K562 (cell line): ENCODE results near the gene TMEM41A.

Source experiments
- BRCA1 ChIP-seq, 2 experiments: fragments of 450-650 bp in 1 of 2; sonication (generic) in 1 of 2; formaldehyde crosslinking in 1 of 2; IDR thresholded peaks; 2 replicates each; pipeline versions ENCODE4 v1.5.0 to v1.6.1; 2017 to 2020; ENCODE audit warnings: mild to moderate bottlenecking in 1 of 2, missing genetic modification reagents in 1 of 2
- CTCF ChIP-seq, 3 experiments: IDR thresholded peaks in 2 of 3; conservative IDR thresholded peaks in 1 of 3; 2 replicates each; pipeline ENCODE4 v1.5.1; 2011 to 2012; ENCODE audit warnings: low read length in 3 of 3, mild to moderate bottlenecking in 3 of 3, control low read depth in 2 of 3, improper control_type of control experiment in 1 of 3, inconsistent platforms in 1 of 3, low read depth in 1 of 3, mixed read lengths in 1 of 3, moderate library complexity in 1 of 3; ENCODE audit not compliant: insufficient read depth in 2 of 3
- ELK1 ChIP-seq: sonication (generic); formaldehyde crosslinking; IDR thresholded peaks from 2 replicates; pipeline ENCODE4 v1.8.1; 2022; ENCODE audit warnings: missing genetic modification reagents
- EZH2 ChIP-seq: IDR thresholded peaks from 2 replicates; pipeline ENCODE4 v1.6.1; 2012; ENCODE audit warnings: low read depth, mild to moderate bottlenecking, inconsistent platforms, low read length, borderline replicate concordance
- FOXJ3 ChIP-seq: sonication (generic); formaldehyde crosslinking; IDR thresholded peaks from 2 replicates; pipeline ENCODE4 v1.4.0; 2020; ENCODE audit warnings: mild to moderate bottlenecking, missing genetic modification reagents
- JUND ChIP-seq, 2 experiments: IDR thresholded peaks; 2 replicates in 1 of 2; 3 replicates in 1 of 2; pipeline ENCODE4 v1.6.1; 2011; ENCODE audit warnings: borderline replicate concordance in 2 of 2, low read depth in 2 of 2, low read length in 2 of 2, improper control_type of control experiment in 1 of 2, missing biosample characterization in 1 of 2, missing genetic modification characterization in 1 of 2, missing genetic modification reagents in 1 of 2
- NFYB ChIP-seq: IDR thresholded peaks from 2 replicates; pipeline ENCODE4 v1.6.1; 2011; ENCODE audit warnings: mild to moderate bottlenecking, moderate library complexity; ENCODE audit not compliant: insufficient read length; ENCODE audit errors: extremely low read depth
- PURB ChIP-seq: sonication (generic); formaldehyde crosslinking; IDR thresholded peaks from 2 replicates; pipeline ENCODE4 v1.9.0; 2021; ENCODE audit warnings: low read depth, mild to moderate bottlenecking, missing genetic modification reagents
- SMARCA4 ChIP-seq: fragments of 450-650 bp; IDR thresholded peaks from 2 replicates; pipeline ENCODE4 v1.6.1; 2016
- ZNF354B ChIP-seq: fragments of 250-450 bp; sonication (Bioruptor Pico); IDR thresholded peaks from 2 replicates; pipeline ENCODE4 v1.4.0; 2020
- ZZZ3 ChIP-seq: fragments of 450-650 bp; IDR thresholded peaks from 2 replicates; pipeline ENCODE4 v1.6.1; 2016; ENCODE audit warnings: antibody characterized with exemption, mild to moderate bottlenecking, moderate library complexity
- TF ChIP-seq, protein P1 (sequence below): sonication (generic); formaldehyde crosslinking; IDR thresholded peaks from 2 replicates; pipeline ENCODE4 v1.8.0; 2022; ENCODE audit warnings: mild to moderate bottlenecking, missing genetic modification reagents
- TF ChIP-seq, protein P2 (sequence below): fragments of 250-450 bp; sonication (Bioruptor Pico); IDR thresholded peaks from 2 replicates; pipeline ENCODE4 v1.5.0; 2021

- TF ChIP-seq, protein P1, sequence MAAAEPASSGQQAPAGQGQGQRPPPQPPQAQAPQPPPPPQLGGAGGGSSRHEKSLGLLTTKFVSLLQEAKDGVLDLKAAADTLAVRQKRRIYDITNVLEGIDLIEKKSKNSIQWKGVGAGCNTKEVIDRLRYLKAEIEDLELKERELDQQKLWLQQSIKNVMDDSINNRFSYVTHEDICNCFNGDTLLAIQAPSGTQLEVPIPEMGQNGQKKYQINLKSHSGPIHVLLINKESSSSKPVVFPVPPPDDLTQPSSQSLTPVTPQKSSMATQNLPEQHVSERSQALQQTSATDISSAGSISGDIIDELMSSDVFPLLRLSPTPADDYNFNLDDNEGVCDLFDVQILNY (CRISPR knock-in tag), result no peak
- no peak for TF ChIP-seq NFYB
- no peak for TF ChIP-seq CTCF (IDR thresholded peaks at IDR 0.05 in 2 of 3, conservative IDR thresholded peaks at IDR 0.05 in 1 of 3; ENCODE audit: insufficient read depth in 2 of 3, low read depth in 1 of 3, low read length in 3 of 3)
- no peak for TF ChIP-seq JUND (IDR thresholded peaks at IDR 0.05; ENCODE audit: borderline replicate concordance, low read depth, low read length)
- no peak for TF ChIP-seq JUND (tag; IDR thresholded peaks at IDR 0.05; ENCODE audit: borderline replicate concordance, low read depth, low read length)
- no peak for TF ChIP-seq BRCA1 (IDR thresholded peaks at IDR 0.05)
- TF ChIP-seq BRCA1 (CRISPR knock-in tag; IDR thresholded peaks at IDR 0.05), result no peak
- TF ChIP-seq, protein P2, sequence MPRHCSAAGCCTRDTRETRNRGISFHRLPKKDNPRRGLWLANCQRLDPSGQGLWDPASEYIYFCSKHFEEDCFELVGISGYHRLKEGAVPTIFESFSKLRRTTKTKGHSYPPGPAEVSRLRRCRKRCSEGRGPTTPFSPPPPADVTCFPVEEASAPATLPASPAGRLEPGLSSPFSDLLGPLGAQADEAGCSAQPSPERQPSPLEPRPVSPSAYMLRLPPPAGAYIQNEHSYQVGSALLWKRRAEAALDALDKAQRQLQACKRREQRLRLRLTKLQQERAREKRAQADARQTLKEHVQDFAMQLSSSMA (CRISPR knock-in tag), result no peak
- no peak for TF ChIP-seq PURB (CRISPR knock-in tag)
- no peak for TF ChIP-seq ELK1 (CRISPR knock-in tag)
- no peak for TF ChIP-seq ZZZ3
- TF ChIP-seq FOXJ3 (CRISPR knock-in tag), result no peak
- TF ChIP-seq SMARCA4, result no peak
- TF ChIP-seq ZNF354B (CRISPR knock-in tag), result no peak
- TF ChIP-seq EZH2, result no peak
Measured at GRCh38 chr3:185465471-185465870, 33.4 kb downstream of the TMEM41A start.
